GM18873 (cell line): ENCODE data around the gene ORM1.

ENCODE experiments used
- ATAC-seq: cut with Tn5 transposase; IDR thresholded peaks from one replicate; pipeline ENCODE4 v1.9.1; 2021; ENCODE audit warnings: mild to moderate bottlenecking, moderate library complexity, moderate number of reproducible peaks; ENCODE audit not compliant: unreplicated experiment, low FRiP score

ORM1 gene

DNA sequence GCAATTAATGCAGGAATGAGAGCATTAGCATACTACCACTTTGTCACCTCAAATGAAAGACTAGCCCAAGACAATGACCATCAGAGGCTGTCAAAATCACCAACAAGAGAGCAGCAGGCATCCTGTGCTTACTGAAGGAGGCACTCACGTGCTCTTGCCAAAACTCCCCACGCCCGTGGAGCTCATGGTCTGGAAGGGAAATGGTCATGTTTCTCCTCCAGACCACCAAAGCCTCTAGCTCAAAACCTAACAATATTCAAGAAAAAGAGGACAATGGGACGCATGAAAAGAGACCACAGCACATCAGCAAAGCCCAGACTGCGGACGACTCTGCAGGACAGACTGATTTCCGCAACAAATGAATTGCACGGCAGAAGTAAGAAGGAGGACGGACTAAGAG, 52.0 kb downstream of the ORM1 start:
- ATAC-seq = no peak

- no peak for ATAC-seq
Measured at GRCh38 chr9:114375386-114376175, 52.7 kb downstream of the ORM1 start.
